Liver (tissue), 9 donors: ENCODE measurements around the gene CFAP157. TPM values are rescaled to one million over a fixed set of nuclear protein-coding genes. Genes with fewer than 3 reads are reported as not detected.
"Not testable (repeated sequence)": the region's sequence is repeated elsewhere in the genome, so short reads cannot be mapped to it uniquely, and the experiment has no call there.

Source experiments
- DNase-seq: peaks from one replicate; pipeline ENCODE4 v3.0.0-alpha.2; 2017; ENCODE audit warnings: low spot score
- H3K27ac ChIP-seq, 2 donors: one replicate each; pipeline ENCODE4 v1.7.0; 2013; ENCODE audit warnings: inconsistent platforms in 2 of 2, low read length in 2 of 2, control low read depth in 1 of 2, low read depth in 1 of 2, mild to moderate bottlenecking in 1 of 2
- H3K27me3 ChIP-seq, 4 donors: one replicate each; pipeline versions ENCODE4 v1.6.1 to v1.7.0; 2013; ENCODE audit warnings: low read length in 3 of 4, inconsistent platforms in 1 of 4, mild to moderate bottlenecking in 1 of 4, moderate library complexity in 1 of 4; ENCODE audit not compliant: control insufficient read depth in 4 of 4, insufficient read depth in 4 of 4
- H3K36me3 ChIP-seq, 4 donors: one replicate each; pipeline versions ENCODE4 v1.6.1 to v1.7.0; 2013; ENCODE audit warnings: low read length in 3 of 4, mild to moderate bottlenecking in 3 of 4, low read depth in 1 of 4, moderate library complexity in 1 of 4; ENCODE audit not compliant: control insufficient read depth in 4 of 4, insufficient read depth in 3 of 4
- H3K4me1 ChIP-seq, 4 donors: one replicate each; pipeline versions ENCODE4 v1.6.1 to v1.7.0; 2013; ENCODE audit warnings: low read length in 3 of 4, mild to moderate bottlenecking in 3 of 4, moderate library complexity in 1 of 4; ENCODE audit not compliant: control insufficient read depth in 4 of 4, insufficient read depth in 4 of 4
- H3K4me3 ChIP-seq, 3 donors: one replicate each; pipeline versions ENCODE4 v1.6.1 to v1.7.0; 2013; ENCODE audit warnings: low read length in 3 of 3, control low read depth in 1 of 3, low read depth in 1 of 3, mild to moderate bottlenecking in 1 of 3
- H3K9ac ChIP-seq, 2 donors: one replicate each; pipeline ENCODE4 v1.7.0; 2013; ENCODE audit warnings: low read length in 2 of 2, mild to moderate bottlenecking in 2 of 2, moderate library complexity in 2 of 2, control low read depth in 1 of 2, low read depth in 1 of 2
- H3K9me3 ChIP-seq, 4 donors: one replicate each; pipeline versions ENCODE4 v1.6.1 to v1.7.0; 2013; ENCODE audit warnings: low read length in 3 of 4; ENCODE audit not compliant: control insufficient read depth in 4 of 4
- FOXA1 ChIP-seq: IDR thresholded peaks from 2 replicates; pipeline ENCODE4 v1.6.1; 2016; ENCODE audit warnings: antibody characterized with exemption
- FOXA2 ChIP-seq: IDR thresholded peaks from 2 replicates; pipeline ENCODE4 v1.6.1; 2016; ENCODE audit warnings: antibody characterized with exemption
- GABPA ChIP-seq, 2 donors: IDR thresholded peaks in 1 of 2; conservative IDR thresholded peaks in 1 of 2; 2 replicates each; pipeline ENCODE4 v1.6.1; 2016; ENCODE audit warnings: antibody characterized with exemption in 2 of 2, mild to moderate bottlenecking in 1 of 2, moderate library complexity in 1 of 2
- HNF4A ChIP-seq, 2 donors: conservative IDR thresholded peaks; 2 replicates each; pipeline ENCODE4 v1.6.1; 2016; ENCODE audit warnings: antibody characterized with exemption in 2 of 2, mild to moderate bottlenecking in 2 of 2
- JUND ChIP-seq, 2 donors: IDR thresholded peaks; 2 replicates each; pipeline ENCODE4 v1.6.1; 2016; ENCODE audit warnings: antibody characterized with exemption in 2 of 2
- NR2F2 ChIP-seq: IDR thresholded peaks from 2 replicates; pipeline ENCODE4 v1.6.1; 2016; ENCODE audit warnings: antibody characterized with exemption
- RAD21 ChIP-seq, 2 donors: IDR thresholded peaks; 2 replicates each; pipeline ENCODE4 v1.6.1; 2016; ENCODE audit warnings: antibody characterized with exemption in 2 of 2, mild to moderate bottlenecking in 2 of 2
- RXRA ChIP-seq, 2 donors: IDR thresholded peaks; 2 replicates each; pipeline ENCODE4 v1.6.1; 2017 to 2018; ENCODE audit warnings: antibody characterized with exemption in 2 of 2, mild to moderate bottlenecking in 1 of 2
- SP1 ChIP-seq: IDR thresholded peaks from 2 replicates; pipeline ENCODE4 v1.6.1; 2018; ENCODE audit warnings: antibody characterized with exemption, mild to moderate bottlenecking
- TAF1 ChIP-seq: conservative IDR thresholded peaks from 2 replicates; pipeline ENCODE4 v1.6.1; 2016; ENCODE audit warnings: antibody characterized with exemption, mild to moderate bottlenecking
- WGBS: extraction: QIAGEN DNeasy Blood & Tissue Kit; methylation state at CpG from one replicate; pipeline ENCODE4 v1.1.7; 2013; 5-methylcytosine and 5-hydroxymethylcytosine counted together
- polyA plus RNA-seq, 2 donors: library from polyadenylated mRNA; stranded (reverse) in 1 of 2; unstranded in 1 of 2; fragments of 200-250 nt in 1 of 2; fragments of >200 nt in 1 of 2; fragmentation: Nextera tagmentation in 1 of 2; extraction: Ambion mirVana in 1 of 2; gene quantifications; one replicate each; pipeline versions ENCODE4 v1.2.1 to v1.2.3, GENCODE V29; 2013 to 2015
- total RNA-seq, 2 donors: library from RNA; depleted of rRNA; stranded (reverse); fragments of >200 nt; gene quantifications; one replicate each; pipeline ENCODE4 v1.2.3, GENCODE V29; 2014
- TF ChIP-seq, protein P1 (sequence below): fragments of 150-350 bp; IDR thresholded peaks from 2 replicates; pipeline ENCODE4 v1.5.1; 2017; ENCODE audit warnings: improper control_type of control experiment, low read depth, low read length; ENCODE audit not compliant: missing input control
- TF ChIP-seq, protein P2 (sequence below): IDR thresholded peaks from 2 replicates; pipeline ENCODE4 v1.6.1; 2016; ENCODE audit warnings: antibody characterized with exemption
- TF ChIP-seq, protein P3 (sequence below): IDR thresholded peaks from 2 replicates; pipeline ENCODE4 v1.6.1; 2016; ENCODE audit warnings: antibody characterized with exemption
- donor health status: healthy.
- donor health status: healthy.
- donor health status: healthy.
- donor health status: healthy.
- donor health status: healthy.

The CFAP157 gene
- total and polyA plus RNA-seq, 4 donors, result 0.07 to 0.22 TPM; not detected in 2

DNA sequence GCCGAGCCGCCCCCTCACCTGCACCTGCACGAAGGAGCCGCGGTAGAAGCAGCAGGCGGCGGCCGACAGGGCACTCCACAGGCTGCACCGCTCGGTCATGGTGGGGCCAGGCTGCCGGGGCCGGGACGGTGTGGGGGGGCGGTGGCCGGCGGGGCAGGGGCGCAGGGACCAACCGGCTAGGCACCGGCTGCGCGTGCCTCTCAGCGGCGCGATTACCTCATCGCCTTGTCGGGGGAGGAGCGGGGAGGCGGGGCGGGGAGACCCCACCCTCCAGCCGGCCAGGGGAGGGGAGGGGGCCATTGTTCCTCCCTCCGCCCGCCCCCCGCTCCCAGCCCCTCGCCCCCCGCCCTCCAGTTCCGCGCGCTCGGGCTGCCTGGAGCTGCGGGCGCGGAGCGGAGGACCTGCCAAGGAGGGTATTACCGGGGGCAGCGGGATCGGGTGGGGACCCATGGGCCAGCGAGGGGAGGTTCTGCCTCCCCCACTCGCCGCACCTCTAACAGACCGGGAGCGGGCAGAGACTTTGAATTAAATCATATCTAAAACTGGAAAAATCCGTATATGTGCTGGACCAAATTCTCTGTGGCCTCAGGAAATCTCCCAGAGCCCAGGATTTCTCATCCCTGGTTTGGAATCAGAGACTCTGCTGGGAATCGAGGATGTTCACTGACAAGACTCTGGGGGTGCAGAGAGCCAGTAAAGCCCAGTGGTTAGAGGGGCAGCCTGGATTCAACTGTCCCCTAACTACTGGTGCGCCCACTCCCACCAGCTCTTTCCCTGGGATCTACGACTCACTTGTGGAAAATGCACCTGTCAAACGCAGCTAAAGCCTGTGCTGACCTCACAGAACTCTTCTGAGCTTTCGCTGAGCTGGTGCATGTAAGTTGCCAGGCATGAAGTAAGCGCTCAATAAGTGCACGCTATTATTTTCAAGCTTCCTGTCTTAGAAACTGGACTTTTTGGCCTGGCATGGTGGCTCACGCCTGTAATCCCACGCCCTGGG lies 48.6 kb downstream of the CFAP157 start:
- H3K36me3 ChIP-seq, result no peaks in the 10 kb centered on the region

DNA sequence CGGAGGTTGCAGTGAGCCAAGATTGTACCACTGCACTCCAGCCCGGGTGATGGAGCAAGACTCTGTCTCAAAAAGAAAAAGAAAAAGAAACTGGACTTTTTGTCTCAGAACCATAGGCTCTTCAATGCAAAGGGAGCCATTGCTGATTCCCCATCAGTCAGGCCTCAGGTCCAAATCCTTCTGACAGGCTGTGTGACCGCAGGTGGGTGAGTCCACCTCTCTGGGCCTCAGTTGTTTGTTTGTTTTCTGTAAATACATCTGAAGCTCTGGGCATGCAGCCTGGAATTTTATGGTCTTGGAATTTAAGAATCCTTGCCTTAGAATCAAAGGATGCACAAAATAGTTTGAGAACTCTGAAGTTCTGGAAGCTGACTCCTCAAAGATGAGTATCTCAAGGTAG lies 49.4 kb downstream of the CFAP157 start:
- no peaks in the 10 kb centered on the region for H3K36me3 ChIP-seq
- H3K4me1 ChIP-seq, result peaks cover 0 to 8% (median 0%) of the 10 kb centered on the region in 4 donors
- H3K9me3 ChIP-seq, result no peaks in the 10 kb centered on the region
- no peak overlapping the region for H3K4me3 ChIP-seq
- DNase-seq, result no peak
- TF ChIP-seq FOXA1 (no peak), HNF4A (conservative IDR thresholded peaks at IDR 0.05) (no peak), JUND (IDR thresholded peaks at IDR 0.05) (no peak), GABPA (IDR thresholded peaks at IDR 0.05 in 1 of 2, conservative IDR thresholded peaks at IDR 0.05 in 1 of 2) (no peak), NR2F2 (no peak)
- TF ChIP-seq, protein P1, sequence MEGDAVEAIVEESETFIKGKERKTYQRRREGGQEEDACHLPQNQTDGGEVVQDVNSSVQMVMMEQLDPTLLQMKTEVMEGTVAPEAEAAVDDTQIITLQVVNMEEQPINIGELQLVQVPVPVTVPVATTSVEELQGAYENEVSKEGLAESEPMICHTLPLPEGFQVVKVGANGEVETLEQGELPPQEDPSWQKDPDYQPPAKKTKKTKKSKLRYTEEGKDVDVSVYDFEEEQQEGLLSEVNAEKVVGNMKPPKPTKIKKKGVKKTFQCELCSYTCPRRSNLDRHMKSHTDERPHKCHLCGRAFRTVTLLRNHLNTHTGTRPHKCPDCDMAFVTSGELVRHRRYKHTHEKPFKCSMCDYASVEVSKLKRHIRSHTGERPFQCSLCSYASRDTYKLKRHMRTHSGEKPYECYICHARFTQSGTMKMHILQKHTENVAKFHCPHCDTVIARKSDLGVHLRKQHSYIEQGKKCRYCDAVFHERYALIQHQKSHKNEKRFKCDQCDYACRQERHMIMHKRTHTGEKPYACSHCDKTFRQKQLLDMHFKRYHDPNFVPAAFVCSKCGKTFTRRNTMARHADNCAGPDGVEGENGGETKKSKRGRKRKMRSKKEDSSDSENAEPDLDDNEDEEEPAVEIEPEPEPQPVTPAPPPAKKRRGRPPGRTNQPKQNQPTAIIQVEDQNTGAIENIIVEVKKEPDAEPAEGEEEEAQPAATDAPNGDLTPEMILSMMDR, result no peak
- TF ChIP-seq, protein P2, sequence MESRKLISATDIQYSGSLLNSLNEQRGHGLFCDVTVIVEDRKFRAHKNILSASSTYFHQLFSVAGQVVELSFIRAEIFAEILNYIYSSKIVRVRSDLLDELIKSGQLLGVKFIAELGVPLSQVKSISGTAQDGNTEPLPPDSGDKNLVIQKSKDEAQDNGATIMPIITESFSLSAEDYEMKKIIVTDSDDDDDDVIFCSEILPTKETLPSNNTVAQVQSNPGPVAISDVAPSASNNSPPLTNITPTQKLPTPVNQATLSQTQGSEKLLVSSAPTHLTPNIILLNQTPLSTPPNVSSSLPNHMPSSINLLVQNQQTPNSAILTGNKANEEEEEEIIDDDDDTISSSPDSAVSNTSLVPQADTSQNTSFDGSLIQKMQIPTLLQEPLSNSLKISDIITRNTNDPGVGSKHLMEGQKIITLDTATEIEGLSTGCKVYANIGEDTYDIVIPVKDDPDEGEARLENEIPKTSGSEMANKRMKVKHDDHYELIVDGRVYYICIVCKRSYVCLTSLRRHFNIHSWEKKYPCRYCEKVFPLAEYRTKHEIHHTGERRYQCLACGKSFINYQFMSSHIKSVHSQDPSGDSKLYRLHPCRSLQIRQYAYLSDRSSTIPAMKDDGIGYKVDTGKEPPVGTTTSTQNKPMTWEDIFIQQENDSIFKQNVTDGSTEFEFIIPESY, result no peak
- H3K27me3 ChIP-seq, result no peaks in the 10 kb centered on the region
- no peak overlapping the region for H3K9ac ChIP-seq
- 87% methylated on average over 3 of the region's 3 CpGs for WGBS
- H3K27ac ChIP-seq, result no peak overlapping the region

More for the DNA sequence above, 48.6 kb downstream of the CFAP157 start:
- no peak overlapping the region for H3K4me3 ChIP-seq
- no peaks in the 10 kb centered on the region for H3K27me3 ChIP-seq
- no peak for DNase-seq
- H3K9me3 ChIP-seq, result no peaks in the 10 kb centered on the region
- TF ChIP-seq, protein P3, sequence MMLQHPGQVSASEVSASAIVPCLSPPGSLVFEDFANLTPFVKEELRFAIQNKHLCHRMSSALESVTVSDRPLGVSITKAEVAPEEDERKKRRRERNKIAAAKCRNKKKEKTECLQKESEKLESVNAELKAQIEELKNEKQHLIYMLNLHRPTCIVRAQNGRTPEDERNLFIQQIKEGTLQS, result no peak
- TF ChIP-seq GABPA (IDR thresholded peaks at IDR 0.05 in 1 of 2, conservative IDR thresholded peaks at IDR 0.05 in 1 of 2) (no peak), RXRA (IDR thresholded peaks at IDR 0.05) (no peak), FOXA1 (no peak), TAF1 (no peak), RAD21 (IDR thresholded peaks at IDR 0.05) (no peak), SP1 (no peak), FOXA2 (no peak)
- H3K27ac ChIP-seq, result no peak overlapping the region
- 34% methylated on average over 61 of the region's 61 CpGs for WGBS
- H3K4me1 ChIP-seq, result peaks cover 0 to 8% (median 0%) of the 10 kb centered on the region in 4 donors
- H3K9ac ChIP-seq, result no peak overlapping the region

DNA sequence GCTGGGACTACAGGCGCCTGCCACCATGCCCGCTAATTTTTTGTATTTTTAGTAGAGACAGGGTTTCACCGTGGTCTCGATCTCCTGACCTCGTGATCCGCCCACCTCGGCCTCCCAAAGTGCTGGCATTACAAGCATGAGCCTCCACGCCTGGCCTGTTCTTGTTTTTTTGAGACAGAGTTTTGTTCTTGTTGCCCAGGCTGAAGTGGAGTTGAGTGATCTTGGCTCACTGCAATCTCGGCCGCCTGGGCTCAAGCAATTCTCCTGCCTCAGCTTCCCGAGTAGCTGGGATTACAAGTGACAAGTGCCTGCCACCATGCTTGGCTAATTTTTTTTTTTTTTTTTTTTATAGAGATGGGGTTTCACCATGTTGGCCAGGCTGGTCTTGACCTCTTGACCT lies 50.0 kb downstream of the CFAP157 start:
- H3K36me3 ChIP-seq, H3K27me3 ChIP-seq, H3K4me1 ChIP-seq, H3K27ac ChIP-seq, H3K9me3 ChIP-seq, H3K9ac ChIP-seq, H3K4me3 ChIP-seq, DNase-seq: not testable (repeated sequence)
- 79% methylated on average over 11 of the region's 11 CpGs for WGBS
